Body of pancreas (tissue), 4 donors: ENCODE results near the gene ABCA5.

ENCODE experiments used
- CTCF ChIP-seq, 7 experiments: fragments of 450-650 bp in 4 of 7; fragments of 200-600 bp in 3 of 7; sonication (generic) in 3 of 7; IDR thresholded peaks; one replicate each; pipeline ENCODE4 v1.5.1; 2016 to 2019; ENCODE audit warnings: antibody characterized with exemption in 7 of 7
- POLR2A ChIP-seq, 3 donors: fragments of 450-650 bp; IDR thresholded peaks; one replicate each; pipeline ENCODE4 v1.6.1; 2016; ENCODE audit warnings: antibody characterized with exemption in 3 of 3, mild to moderate bottlenecking in 2 of 3

- TF ChIP-seq CTCF (IDR thresholded peaks at IDR 0.05) (no peak), POLR2A (IDR thresholded peaks at IDR 0.05) (no peak)
Measured at GRCh38 chr17:69286257-69286656, 40.7 kb downstream of the ABCA5 start.
